AG20443 (cell line): ENCODE measurements around the gene TLL2.
"Not testable (repeated sequence)": the region's sequence is repeated elsewhere in the genome, so short reads cannot be mapped to it uniquely, and the experiment has no call there.

Experiments used
- DNase-seq: peaks from one replicate; pipeline ENCODE4 v3.0.0; 2012; ENCODE audit warnings: low spot score, mixed read lengths

Gene TLL2

DNA sequence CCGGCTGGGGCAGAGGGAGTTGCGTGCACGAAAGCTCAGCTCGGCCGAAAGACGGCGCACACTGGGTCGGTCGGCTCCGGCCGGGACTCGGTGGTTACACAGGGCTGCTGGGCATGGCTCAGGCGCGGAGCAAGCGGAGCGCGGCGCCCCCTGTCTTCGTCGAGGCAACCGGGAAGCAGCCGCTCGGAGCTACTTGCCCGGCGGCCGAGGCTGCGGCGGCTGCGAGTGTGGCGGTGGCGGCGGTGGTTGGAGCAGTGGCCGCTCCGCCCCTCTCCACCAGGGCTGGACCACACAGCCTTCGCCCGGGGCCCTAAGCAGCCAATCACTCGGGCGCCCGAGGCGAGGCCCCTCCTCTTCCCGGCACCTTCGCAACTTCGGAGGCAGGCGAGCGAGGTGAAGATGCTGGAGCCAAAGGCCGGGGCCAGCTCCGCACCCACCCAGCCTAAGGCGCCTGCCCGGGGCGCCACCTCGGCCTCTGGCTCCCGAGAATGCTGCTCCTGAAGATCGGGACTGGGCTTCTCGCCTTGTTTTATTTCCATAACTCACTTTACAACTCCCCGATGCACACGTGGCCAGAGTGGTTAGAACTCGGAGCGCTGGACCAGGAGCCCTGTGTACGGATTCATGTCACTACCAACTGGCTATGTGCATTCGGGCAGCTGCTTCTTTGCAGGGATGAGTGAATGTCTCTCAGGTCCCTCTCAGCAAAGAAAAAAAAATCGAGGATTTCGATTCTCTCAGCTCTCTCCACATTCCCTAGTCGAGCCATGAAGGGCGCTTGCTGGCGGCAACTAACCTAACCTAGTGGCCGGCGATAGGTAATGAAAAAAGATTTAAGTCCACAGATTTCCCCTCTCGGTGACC lies at the start of gene TLL2:
Gene TLL2, minus strand, starts transcription at position 229 of the 864 bp plus-strand sequence. CDS start 241 bp downstream, outside the sequence.
- peak; percentile 96 for DNase-seq

- peak; percentile 9 for DNase-seq
Measured at GRCh38 chr10:96560966-96561887, 47.5 kb upstream of the TLL2 start.

DNA sequence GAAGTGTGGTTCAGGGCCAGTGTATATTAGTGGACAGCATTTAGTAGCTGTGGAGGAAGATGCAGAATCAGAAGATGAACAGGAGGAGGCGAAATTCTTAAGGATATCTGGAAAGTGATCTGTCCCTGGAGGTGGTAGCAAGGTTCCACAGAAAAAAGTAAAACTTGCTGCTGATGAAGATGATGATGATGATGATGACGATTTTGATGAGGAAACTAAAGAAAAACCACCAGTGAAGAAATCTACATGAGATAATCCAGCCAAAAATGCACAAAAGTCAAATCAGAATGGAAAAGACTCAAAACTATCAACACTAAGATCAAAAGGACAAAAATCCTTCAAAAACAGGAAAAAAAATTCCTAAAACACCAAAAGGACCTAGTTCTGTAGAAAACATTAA lies 46.8 kb upstream of the TLL2 start:
- DNase-seq, result no peak

GRCh38 chr10:96556003-96556402 lies 42.3 kb upstream of the TLL2 start:
- DNase-seq, result peak; percentile 17

- DNase-seq, result no peak
Measured at GRCh38 chr10:96555330-96555729, 41.6 kb upstream of the TLL2 start.

GRCh38 chr10:96548589-96548988 lies 34.9 kb upstream of the TLL2 start:
- DNase-seq, result no peak

DNA sequence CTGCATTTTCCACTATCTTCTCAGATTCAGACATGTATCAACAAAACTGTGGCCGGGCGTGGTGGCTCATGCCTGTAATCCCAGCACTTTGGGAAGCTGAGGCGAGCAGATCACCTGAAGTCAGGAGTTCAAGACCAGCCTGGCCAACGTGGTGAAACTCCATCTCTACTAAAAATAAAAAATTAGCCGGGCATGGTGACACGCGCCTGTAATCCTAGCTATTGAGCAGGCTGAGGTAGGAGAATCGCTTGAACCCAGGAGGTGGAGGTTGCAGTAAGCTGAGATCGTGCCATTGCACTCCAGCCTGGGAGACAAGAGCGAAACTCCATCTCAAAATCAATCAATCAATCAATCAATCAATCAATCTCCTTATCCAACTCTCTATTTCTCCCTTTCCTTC lies 31.8 kb upstream of the TLL2 start:
- DNase-seq, result not testable (repeated sequence)

DNA sequence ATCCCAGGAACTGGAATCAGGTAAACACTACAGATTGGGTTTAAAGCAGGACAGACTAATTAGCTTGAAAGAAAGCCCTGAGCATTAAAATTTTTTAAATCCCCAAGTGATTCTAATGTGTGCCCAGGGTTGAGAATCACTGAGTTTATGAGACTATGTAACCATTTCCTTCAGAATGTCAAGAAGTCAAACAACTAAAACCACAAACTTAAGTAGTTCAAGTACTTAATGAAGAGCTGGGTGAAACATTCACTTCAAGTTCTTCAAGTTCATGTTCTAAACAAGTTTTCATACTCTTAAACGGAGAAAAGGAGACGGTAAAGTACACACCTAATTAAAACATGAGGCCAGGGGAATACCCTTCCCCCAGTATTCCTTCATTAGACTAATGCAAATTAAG lies 28.2 kb upstream of the TLL2 start:
- DNase-seq, result no peak

GRCh38 chr10:96540240-96540639 lies 26.5 kb upstream of the TLL2 start:
- DNase-seq, result no peak

GRCh38 chr10:96538683-96539082 lies 25.0 kb upstream of the TLL2 start:
- no peak for DNase-seq

- DNase-seq, result no peak
Measured at GRCh38 chr10:96536129-96536528, 22.4 kb upstream of the TLL2 start.

- DNase-seq, result no peak
Measured at GRCh38 chr10:96532523-96532922, 18.8 kb upstream of the TLL2 start.

DNA sequence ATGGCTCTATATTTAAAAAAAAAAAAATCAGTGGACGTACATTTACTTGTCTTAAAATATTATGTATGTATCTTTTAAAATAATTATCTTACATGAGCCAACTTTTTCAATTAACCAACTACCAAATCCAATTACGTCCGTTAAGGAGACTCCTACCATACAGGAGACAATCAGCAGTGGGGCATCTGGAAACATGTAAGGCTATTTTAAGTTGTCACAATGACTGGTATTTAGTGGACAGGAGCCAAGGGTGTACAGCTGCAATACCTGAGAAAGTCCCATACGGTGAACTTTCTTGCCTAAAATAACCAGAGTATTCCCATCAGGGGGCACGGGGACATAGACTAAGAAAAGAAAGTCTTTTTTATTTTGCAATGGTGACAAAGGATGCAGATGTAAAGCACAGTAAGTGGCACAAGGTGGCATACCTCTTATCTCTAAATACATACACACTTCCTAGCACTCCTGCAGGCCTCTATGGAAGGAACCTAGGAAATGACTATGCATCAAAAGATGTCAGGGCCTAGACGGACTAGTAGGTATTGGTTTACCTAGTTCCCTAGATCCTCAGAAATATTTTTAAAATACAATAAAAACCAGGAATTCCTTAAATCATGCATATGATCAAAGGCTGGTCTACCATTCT lies 16.0 kb upstream of the TLL2 start:
- no peak for DNase-seq

DNA sequence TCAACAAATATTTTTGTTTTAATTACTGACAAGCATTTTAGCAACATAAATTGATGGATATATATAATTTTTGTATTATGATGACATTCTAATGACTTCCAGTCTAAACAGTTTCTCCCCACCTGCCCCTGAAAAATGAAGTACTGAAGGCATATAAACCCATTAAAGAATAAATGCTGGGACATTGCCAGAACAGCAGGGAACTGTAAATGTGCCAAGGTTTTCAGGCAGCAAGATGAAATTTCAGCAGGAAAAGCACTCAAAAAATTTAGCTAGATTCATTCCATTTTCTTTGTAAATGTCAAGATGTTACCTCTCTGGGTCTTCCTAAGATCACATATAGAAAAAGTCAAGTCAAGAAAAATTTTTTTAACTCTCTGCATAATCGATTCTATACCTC lies 11.0 kb upstream of the TLL2 start:
- DNase-seq, result no peak

DNA sequence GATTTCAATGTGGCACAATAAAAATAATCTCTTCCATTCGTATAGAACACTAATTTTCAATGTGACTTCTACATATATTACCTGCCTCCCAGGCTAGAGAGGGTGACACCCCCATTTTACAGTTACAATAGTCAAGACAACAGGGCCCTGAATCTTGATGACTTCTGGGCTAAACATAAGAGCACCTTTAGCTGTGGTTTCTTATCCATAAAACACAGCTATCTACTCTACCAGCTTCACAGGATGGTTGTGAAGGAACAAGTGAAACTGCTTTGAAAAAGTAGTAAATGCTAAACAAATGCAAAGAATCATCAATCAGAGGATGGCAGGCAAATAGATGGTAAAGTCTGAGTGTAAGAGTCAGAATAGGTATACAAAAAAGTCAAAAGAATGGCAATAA lies 3.6 kb upstream of the TLL2 start:
- DNase-seq, result no peak

GRCh38 chr10:96516337-96516736 lies 2.6 kb upstream of the TLL2 start:
- no peak for DNase-seq

- no peak for DNase-seq
Measured at GRCh38 chr10:96513305-96513697, 425 bp downstream of the TLL2 start.

GRCh38 chr10:96512524-96513304 lies 1.0 kb downstream of the TLL2 start:
- DNase-seq, result peak; percentile 59

DNA sequence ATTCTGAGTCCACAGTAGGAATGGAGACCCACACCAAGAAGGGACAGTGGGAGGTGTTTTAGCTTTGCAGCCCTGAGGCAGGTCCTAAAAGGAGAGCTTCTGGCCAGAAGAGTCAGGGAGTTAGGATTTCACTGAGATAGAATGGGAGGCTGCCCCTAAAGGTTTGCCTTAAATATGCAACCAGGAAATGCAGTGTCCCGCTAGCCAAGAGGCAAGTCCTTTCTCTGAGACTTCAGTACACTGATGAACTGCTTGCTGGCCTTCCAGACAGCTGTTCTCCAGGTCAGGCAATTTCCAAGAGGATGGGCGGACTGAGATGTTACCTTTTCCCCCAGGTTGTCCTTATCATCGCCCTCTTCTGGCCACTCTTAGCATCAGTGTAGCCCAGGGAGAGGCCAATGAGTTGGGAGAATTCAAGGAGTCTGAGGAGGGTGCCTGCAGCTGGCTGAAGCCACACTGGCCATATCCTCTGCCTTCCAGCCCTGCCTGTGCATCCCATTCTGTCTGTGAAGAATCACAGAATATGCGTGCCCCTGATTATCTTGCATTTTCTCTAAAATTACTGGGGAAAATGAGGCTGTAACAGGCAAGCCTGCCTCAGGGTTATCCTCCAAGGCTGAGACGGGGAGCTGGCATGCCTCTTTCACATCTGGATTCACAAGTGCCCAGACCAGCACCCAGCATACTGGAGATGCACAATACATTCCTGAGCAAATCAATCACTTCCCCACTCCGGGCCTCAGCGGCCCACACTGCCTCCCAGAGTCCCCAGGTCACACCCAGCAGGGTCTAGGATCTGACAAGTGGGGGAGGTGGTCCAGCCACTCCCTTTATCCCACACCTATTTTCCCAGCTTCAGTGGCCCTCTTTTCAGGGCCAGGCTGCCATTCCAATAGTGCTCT lies 2.4 kb downstream of the TLL2 start:
- DNase-seq, result peak; percentile 38

- peak; percentile 61 for DNase-seq
Measured at GRCh38 chr10:96509017-96509641, 4.6 kb downstream of the TLL2 start.
